BE2C (cell line): ENCODE data around the gene PLEKHH2.

Experiments
- DNase-seq: peaks from one replicate; pipeline ENCODE4 v3.0.0-alpha.2; 2020
- H3K27me3 ChIP-seq: fragments of 250-450 bp; sonication (Bioruptor Pico); 2 replicates; pipeline ENCODE4 v1.5.1; 2020; ENCODE audit warnings: mild to moderate bottlenecking
- H3K36me3 ChIP-seq: fragments of 250-450 bp; sonication (Bioruptor Pico); 2 replicates; pipeline ENCODE4 v1.5.1; 2020; ENCODE audit warnings: mild to moderate bottlenecking
- H3K4me1 ChIP-seq: fragments of 250-450 bp; sonication (Bioruptor Pico); 2 replicates; pipeline ENCODE4 v1.5.1; 2020
- H3K4me3 ChIP-seq: 2 replicates; pipeline ENCODE4 v1.5.1; 2011; ENCODE audit warnings: low read depth, low read length
- H3K9me3 ChIP-seq: fragments of 250-450 bp; sonication (Bioruptor Pico); 2 replicates; pipeline ENCODE4 v1.5.1; 2020
- CTCF ChIP-seq: IDR thresholded peaks from 2 replicates; pipeline ENCODE4 v1.5.1; 2012; ENCODE audit warnings: mild to moderate bottlenecking, low read depth, low read length

PLEKHH2 gene

GRCh38 chr2:43745457-43745856, 108.4 kb downstream of the PLEKHH2 start:
- H3K27me3 ChIP-seq, result no peaks in the 10 kb centered on the region
- no peak overlapping the region for H3K4me3 ChIP-seq
- H3K4me1 ChIP-seq, result no peaks in the 10 kb centered on the region
- H3K9me3 ChIP-seq, result no peaks in the 10 kb centered on the region
- DNase-seq, result no peak
- TF ChIP-seq CTCF, result no peak
- no peaks in the 10 kb centered on the region for H3K36me3 ChIP-seq

GRCh38 chr2:43748333-43748732, 111.3 kb downstream of the PLEKHH2 start:
- H3K4me1 ChIP-seq, result no peaks in the 10 kb centered on the region
- H3K4me3 ChIP-seq, result no peak overlapping the region
- DNase-seq, result no peak
- no peaks in the 10 kb centered on the region for H3K27me3 ChIP-seq
- no peaks in the 10 kb centered on the region for H3K36me3 ChIP-seq
- no peak for TF ChIP-seq CTCF
- H3K9me3 ChIP-seq, result no peaks in the 10 kb centered on the region

GRCh38 chr2:43749583-43749982, 112.5 kb downstream of the PLEKHH2 start:
- no peak overlapping the region for H3K4me3 ChIP-seq
- TF ChIP-seq CTCF, result no peak

GRCh38 chr2:43751476-43751990, 114.5 kb downstream of the PLEKHH2 start:
- H3K4me1 ChIP-seq, result no peaks in the 10 kb centered on the region
- TF ChIP-seq CTCF, result no peak

More at GRCh38 chr2:43749583-43749982, 112.5 kb downstream of the PLEKHH2 start:
- H3K27me3 ChIP-seq, result no peaks in the 10 kb centered on the region
- H3K9me3 ChIP-seq, result no peaks in the 10 kb centered on the region
- DNase-seq, result no peak
- no peaks in the 10 kb centered on the region for H3K4me1 ChIP-seq
- H3K36me3 ChIP-seq, result no peaks in the 10 kb centered on the region

GRCh38 chr2:43752302-43752701, 115.2 kb downstream of the PLEKHH2 start:
- TF ChIP-seq CTCF, result no peak
- DNase-seq, result no peak
- H3K27me3 ChIP-seq, result no peaks in the 10 kb centered on the region
- H3K36me3 ChIP-seq, result no peaks in the 10 kb centered on the region
- H3K9me3 ChIP-seq, result no peaks in the 10 kb centered on the region
- no peaks in the 10 kb centered on the region for H3K4me1 ChIP-seq
- no peak overlapping the region for H3K4me3 ChIP-seq

More at GRCh38 chr2:43751476-43751990, 114.5 kb downstream of the PLEKHH2 start:
- Histone ChIP-seq H3K9me3 (no peaks in the 10 kb centered on the region), H3K27me3 (no peaks in the 10 kb centered on the region), H3K36me3 (no peaks in the 10 kb centered on the region), H3K4me3 (no peak overlapping the region)
- DNase-seq, result no peak

- H3K4me3 ChIP-seq, result no peak overlapping the region
- H3K9me3 ChIP-seq, result no peaks in the 10 kb centered on the region
- H3K36me3 ChIP-seq, result no peaks in the 10 kb centered on the region
- no peak for TF ChIP-seq CTCF
- H3K4me1 ChIP-seq, result no peaks in the 10 kb centered on the region
- no peaks in the 10 kb centered on the region for H3K27me3 ChIP-seq
- DNase-seq, result peak; percentile 34
Observed at GRCh38 chr2:43754180-43754579, 117.1 kb downstream of the PLEKHH2 start.
